Brain microvascular endothelial cell (primary cell): ENCODE data around the gene CACNA1B.

Source experiments
- DNase-seq: peaks from one replicate; pipeline ENCODE4 v3.0.0-alpha.2; 2020
- H3K27ac ChIP-seq: fragments of 250-450 bp; sonication (Bioruptor Pico); 2 replicates; pipeline ENCODE4 v1.5.1; 2020; ENCODE audit warnings: mild to moderate bottlenecking, moderate library complexity
- H3K27me3 ChIP-seq: fragments of 250-450 bp; sonication (Bioruptor Pico); replicated peaks from 2 replicates; pipeline ENCODE4 v1.5.1; 2020; ENCODE audit warnings: mild to moderate bottlenecking
- H3K36me3 ChIP-seq: fragments of 250-450 bp; sonication (Bioruptor Pico); replicated peaks from 2 replicates; pipeline ENCODE4 v1.5.1; 2020; ENCODE audit warnings: mild to moderate bottlenecking
- H3K4me3 ChIP-seq: 2 replicates; pipeline ENCODE4 v1.5.1; 2011; ENCODE audit warnings: low read depth, mild to moderate bottlenecking, control low read depth, low read length, moderate library complexity
- in situ Hi-C: cut with HindIII; loops from 2 replicates; pipeline ENCODE4 v1.10.0; 2017; ENCODE audit warnings: low sequenced_read_pairs, low pct_ligation_motif_present
- TF ChIP-seq, protein P1 (sequence below): IDR thresholded peaks from 2 replicates; pipeline ENCODE4 v1.5.1; 2011; ENCODE audit warnings: low read depth, mild to moderate bottlenecking, moderate library complexity, low read length, control low read depth, inconsistent platforms; ENCODE audit errors: missing control alignments

The CACNA1B gene

DNA sequence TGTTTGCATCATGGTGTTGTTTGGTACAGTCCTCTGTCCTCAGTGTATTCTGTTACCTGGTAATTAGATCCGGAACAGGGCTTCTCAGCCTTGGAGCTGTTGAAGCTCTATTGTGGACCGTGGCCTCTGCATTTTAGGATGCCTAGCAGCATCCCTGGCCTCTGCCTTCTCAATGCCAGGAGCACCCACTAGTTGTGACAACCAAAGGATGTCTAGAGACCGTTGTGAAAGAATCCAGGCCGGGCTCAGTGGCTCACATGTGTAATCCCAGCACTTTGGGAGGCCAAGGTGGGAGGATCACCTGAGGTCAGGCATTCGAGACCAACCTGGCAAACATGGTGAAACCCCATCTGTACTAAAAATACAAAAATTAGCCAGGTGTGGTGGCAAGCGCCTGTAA lies 159.6 kb downstream of the CACNA1B start:
- Histone ChIP-seq H3K4me3 (no peak overlapping the region), H3K36me3 (no peaks in the 10 kb centered on the region), H3K27me3 (no peaks in the 10 kb centered on the region), H3K27ac (no peak overlapping the region)
- no peak for DNase-seq
- in situ Hi-C loops: no loop called here
- TF ChIP-seq, protein P1, sequence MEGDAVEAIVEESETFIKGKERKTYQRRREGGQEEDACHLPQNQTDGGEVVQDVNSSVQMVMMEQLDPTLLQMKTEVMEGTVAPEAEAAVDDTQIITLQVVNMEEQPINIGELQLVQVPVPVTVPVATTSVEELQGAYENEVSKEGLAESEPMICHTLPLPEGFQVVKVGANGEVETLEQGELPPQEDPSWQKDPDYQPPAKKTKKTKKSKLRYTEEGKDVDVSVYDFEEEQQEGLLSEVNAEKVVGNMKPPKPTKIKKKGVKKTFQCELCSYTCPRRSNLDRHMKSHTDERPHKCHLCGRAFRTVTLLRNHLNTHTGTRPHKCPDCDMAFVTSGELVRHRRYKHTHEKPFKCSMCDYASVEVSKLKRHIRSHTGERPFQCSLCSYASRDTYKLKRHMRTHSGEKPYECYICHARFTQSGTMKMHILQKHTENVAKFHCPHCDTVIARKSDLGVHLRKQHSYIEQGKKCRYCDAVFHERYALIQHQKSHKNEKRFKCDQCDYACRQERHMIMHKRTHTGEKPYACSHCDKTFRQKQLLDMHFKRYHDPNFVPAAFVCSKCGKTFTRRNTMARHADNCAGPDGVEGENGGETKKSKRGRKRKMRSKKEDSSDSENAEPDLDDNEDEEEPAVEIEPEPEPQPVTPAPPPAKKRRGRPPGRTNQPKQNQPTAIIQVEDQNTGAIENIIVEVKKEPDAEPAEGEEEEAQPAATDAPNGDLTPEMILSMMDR: no peak

DNA sequence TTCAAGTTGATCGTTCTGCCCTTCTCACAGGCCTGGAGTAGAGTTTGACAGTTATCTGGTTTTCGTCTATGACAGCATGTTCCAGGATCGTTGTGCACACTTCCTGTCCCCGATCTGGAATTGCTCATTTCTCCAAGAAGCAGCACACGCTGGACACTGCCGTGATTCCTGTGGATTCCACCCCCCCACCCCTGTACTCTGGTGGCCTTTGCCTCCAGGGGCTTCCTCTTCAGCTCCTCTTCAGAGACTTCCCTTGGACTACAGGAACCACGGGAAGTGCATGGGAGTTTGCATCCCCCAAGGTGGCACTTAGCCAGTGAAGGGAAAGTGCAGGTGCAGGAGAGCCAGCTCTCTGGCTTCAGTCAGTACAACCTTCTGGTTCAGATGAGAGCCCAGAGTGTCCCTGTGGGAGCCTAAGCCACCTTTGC lies 160.7 kb downstream of the CACNA1B start:
- no peak for DNase-seq
- in situ Hi-C loops: no loop called here

DNA sequence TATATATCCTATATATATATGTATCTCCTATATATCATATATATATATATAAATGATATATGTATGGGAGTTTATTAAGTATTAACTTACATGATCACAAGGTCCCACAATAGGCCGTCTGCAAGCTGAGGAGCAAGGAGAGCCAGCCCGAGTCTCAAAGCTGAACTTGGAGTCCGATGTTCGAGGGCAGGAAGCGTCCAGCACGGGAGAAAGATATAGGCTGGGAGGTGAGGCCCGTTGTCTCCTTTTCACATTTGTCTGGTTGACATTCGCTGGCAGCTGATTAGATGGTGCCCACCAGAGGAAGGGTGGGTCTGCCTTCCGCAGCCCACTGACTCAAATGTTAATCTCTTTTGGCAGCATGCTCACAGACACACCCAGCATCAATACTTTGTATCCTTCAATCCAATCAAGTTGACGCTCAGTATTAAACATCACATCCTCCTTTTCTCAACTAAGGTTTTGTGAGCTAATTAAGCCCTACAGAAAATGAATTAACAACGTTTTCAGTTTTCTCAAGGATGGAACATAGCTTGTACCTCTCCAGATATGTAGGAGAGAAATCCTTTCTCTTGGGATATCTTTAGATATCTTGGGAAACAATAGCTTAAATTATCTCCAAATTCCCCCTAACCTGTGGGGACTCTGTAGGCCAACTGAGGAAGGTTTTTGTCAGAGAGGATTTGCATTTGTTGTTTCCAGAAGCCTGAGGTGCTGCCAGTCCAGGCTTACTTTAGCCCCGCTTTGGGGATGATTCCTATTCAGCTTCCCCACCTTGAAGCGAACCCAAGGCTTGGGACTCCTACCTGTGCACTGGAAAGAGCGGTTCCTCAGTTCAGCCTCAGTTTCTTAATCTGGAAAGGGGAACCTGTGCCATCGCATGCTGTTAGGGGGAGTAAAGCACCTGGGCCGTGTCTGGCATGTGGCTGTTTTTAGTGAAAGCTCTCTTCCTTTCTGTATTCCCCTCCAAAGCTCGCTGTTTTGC lies 163.2 kb downstream of the CACNA1B start:
- H3K27ac ChIP-seq: no peak overlapping the region
- no peaks in the 10 kb centered on the region for H3K27me3 ChIP-seq
- in situ Hi-C loops: no loop called here
- no peaks in the 10 kb centered on the region for H3K36me3 ChIP-seq
- no peak for DNase-seq
- TF ChIP-seq, protein P1: no peak
- no peak overlapping the region for H3K4me3 ChIP-seq

More for the DNA sequence above, 160.7 kb downstream of the CACNA1B start:
- no peaks in the 10 kb centered on the region for H3K27me3 ChIP-seq
- TF ChIP-seq, protein P1: no peak
- no peak overlapping the region for H3K27ac ChIP-seq
- H3K4me3 ChIP-seq: no peak overlapping the region
- no peaks in the 10 kb centered on the region for H3K36me3 ChIP-seq

DNA sequence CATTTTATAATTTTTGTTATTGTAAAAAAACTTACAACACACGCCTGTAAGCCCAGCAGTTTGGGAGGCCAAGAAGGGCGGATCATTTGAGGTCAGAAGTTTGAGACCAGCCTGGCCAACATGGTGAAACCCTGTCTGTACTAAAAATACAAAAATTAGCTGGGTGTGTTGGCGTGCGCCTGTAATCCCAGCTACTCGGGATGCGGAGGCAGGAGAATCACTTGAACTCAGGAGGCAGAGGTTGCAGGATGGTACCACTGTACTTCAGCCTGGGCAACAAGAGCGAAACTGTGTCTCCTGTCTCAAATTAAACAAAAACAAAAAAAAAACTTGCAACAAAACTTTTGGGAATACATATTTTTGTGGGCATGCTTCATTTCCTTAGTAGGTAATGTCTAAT lies 164.6 kb downstream of the CACNA1B start:
- Histone ChIP-seq H3K27me3 (no peaks in the 10 kb centered on the region), H3K27ac (no peak overlapping the region), H3K4me3 (no peak overlapping the region), H3K36me3 (no peaks in the 10 kb centered on the region)
- DNase-seq: no peak
- TF ChIP-seq, protein P1: no peak
- in situ Hi-C loops: no loop called here

DNA sequence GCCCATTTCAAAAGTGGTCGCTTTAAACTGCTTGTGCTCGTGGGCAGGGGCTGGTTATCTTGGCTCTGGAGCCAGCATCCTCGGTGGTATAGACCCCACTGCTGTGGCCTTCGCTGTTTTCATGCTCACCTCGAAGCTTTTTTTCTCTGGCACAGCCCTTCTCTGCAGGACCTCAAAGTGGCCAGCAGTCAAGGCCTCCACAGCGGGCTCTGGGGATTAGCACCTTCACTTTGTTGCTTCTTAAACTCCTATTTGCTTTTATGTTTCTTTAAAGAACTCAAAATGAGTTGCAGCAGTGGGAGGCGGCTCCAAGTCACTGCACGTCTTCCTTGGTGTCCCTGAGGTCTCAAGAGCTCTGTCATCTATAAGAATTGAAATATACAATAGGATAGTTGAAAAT lies 165.1 kb downstream of the CACNA1B start:
- DNase-seq: no peak
- Histone ChIP-seq H3K4me3 (no peak overlapping the region), H3K27me3 (no peaks in the 10 kb centered on the region), H3K36me3 (no peaks in the 10 kb centered on the region), H3K27ac (no peak overlapping the region)
- TF ChIP-seq, protein P1: no peak
- in situ Hi-C loops: no loop called here

DNA sequence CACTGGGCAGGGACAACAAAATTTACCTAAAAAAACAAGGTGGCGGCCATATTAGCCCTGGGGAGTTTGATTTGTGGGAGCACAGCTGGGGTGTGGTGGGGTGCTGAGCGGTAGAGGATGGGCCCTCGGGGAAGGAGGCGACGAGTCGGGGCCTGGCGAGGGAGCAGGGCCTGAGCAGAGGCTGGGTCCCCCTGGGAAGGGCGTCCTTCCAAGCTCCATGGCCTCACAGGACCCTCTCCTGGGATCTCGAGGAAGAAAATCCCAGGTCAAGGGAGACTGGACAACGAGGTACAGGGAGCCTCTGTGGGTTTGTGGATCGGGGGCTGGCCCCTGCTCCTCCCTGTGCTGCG lies 165.5 kb downstream of the CACNA1B start:
- no peak overlapping the region for H3K4me3 ChIP-seq
- in situ Hi-C loops: no loop called here
- H3K27me3 ChIP-seq: no peaks in the 10 kb centered on the region
- no peak for DNase-seq
- no peaks in the 10 kb centered on the region for H3K36me3 ChIP-seq
- TF ChIP-seq, protein P1: no peak
- H3K27ac ChIP-seq: no peak overlapping the region
